Measurements from ENCODE around the gene ENPP3.

DNA sequence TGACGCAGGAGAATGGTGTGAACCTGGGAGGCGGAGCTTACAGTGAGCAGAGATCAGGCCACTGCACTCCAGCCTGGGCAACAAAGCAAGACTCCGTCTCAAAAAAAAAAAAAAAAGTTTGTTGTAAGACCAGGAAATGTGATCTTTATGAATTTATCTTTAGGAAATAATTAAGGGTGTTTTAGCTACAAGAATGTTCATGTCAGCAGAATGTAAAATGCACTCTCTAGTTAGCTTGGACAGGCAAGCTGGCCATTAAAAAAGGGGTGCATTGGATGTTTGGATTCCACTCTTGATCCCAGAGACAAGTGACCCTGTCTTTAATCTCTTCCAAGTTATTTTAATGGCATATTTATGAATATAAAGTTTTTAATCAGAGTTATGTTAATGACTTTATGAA, 19.6 kb downstream of the ENPP3 start:
- TF ChIP-seq, protein P1, sequence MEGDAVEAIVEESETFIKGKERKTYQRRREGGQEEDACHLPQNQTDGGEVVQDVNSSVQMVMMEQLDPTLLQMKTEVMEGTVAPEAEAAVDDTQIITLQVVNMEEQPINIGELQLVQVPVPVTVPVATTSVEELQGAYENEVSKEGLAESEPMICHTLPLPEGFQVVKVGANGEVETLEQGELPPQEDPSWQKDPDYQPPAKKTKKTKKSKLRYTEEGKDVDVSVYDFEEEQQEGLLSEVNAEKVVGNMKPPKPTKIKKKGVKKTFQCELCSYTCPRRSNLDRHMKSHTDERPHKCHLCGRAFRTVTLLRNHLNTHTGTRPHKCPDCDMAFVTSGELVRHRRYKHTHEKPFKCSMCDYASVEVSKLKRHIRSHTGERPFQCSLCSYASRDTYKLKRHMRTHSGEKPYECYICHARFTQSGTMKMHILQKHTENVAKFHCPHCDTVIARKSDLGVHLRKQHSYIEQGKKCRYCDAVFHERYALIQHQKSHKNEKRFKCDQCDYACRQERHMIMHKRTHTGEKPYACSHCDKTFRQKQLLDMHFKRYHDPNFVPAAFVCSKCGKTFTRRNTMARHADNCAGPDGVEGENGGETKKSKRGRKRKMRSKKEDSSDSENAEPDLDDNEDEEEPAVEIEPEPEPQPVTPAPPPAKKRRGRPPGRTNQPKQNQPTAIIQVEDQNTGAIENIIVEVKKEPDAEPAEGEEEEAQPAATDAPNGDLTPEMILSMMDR (conservative IDR thresholded peaks at IDR 0.05; ENCODE audit: low read depth in 2 of 2) = no peak
- TF ChIP-seq EZH2 (IDR thresholded peaks at IDR 0.05; ENCODE audit: low read depth, unreplicated experiment) (no peak), EZH2phosphoT487 (IDR thresholded peaks at IDR 0.05; ENCODE audit: unreplicated experiment) (no peak), POLR2AphosphoS5 (IDR thresholded peaks at IDR 0.05; ENCODE audit: low read depth) (no peak), JUNB (IDR thresholded peaks at IDR 0.05; ENCODE audit: unreplicated experiment) (no peak), NANOG (IDR thresholded peaks at IDR 0.05; ENCODE audit: borderline replicate concordance) (no peak), ZNF331 (CRISPR knock-in tag; IDR thresholded peaks at IDR 0.05; ENCODE audit: low read depth) (no peak), CREB1 (CRISPR knock-in tag; IDR thresholded peaks at IDR 0.05; ENCODE audit: low read depth) (no peak)
- TF ChIP-seq, protein P2, sequence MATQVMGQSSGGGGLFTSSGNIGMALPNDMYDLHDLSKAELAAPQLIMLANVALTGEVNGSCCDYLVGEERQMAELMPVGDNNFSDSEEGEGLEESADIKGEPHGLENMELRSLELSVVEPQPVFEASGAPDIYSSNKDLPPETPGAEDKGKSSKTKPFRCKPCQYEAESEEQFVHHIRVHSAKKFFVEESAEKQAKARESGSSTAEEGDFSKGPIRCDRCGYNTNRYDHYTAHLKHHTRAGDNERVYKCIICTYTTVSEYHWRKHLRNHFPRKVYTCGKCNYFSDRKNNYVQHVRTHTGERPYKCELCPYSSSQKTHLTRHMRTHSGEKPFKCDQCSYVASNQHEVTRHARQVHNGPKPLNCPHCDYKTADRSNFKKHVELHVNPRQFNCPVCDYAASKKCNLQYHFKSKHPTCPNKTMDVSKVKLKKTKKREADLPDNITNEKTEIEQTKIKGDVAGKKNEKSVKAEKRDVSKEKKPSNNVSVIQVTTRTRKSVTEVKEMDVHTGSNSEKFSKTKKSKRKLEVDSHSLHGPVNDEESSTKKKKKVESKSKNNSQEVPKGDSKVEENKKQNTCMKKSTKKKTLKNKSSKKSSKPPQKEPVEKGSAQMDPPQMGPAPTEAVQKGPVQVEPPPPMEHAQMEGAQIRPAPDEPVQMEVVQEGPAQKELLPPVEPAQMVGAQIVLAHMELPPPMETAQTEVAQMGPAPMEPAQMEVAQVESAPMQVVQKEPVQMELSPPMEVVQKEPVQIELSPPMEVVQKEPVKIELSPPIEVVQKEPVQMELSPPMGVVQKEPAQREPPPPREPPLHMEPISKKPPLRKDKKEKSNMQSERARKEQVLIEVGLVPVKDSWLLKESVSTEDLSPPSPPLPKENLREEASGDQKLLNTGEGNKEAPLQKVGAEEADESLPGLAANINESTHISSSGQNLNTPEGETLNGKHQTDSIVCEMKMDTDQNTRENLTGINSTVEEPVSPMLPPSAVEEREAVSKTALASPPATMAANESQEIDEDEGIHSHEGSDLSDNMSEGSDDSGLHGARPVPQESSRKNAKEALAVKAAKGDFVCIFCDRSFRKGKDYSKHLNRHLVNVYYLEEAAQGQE (IDR thresholded peaks at IDR 0.05; ENCODE audit: unreplicated experiment) = no peak
- TF ChIP-seq, protein P3, sequence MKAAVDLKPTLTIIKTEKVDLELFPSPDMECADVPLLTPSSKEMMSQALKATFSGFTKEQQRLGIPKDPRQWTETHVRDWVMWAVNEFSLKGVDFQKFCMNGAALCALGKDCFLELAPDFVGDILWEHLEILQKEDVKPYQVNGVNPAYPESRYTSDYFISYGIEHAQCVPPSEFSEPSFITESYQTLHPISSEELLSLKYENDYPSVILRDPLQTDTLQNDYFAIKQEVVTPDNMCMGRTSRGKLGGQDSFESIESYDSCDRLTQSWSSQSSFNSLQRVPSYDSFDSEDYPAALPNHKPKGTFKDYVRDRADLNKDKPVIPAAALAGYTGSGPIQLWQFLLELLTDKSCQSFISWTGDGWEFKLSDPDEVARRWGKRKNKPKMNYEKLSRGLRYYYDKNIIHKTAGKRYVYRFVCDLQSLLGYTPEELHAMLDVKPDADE (IDR thresholded peaks at IDR 0.05) = no peak
- TF ChIP-seq, protein P4, sequence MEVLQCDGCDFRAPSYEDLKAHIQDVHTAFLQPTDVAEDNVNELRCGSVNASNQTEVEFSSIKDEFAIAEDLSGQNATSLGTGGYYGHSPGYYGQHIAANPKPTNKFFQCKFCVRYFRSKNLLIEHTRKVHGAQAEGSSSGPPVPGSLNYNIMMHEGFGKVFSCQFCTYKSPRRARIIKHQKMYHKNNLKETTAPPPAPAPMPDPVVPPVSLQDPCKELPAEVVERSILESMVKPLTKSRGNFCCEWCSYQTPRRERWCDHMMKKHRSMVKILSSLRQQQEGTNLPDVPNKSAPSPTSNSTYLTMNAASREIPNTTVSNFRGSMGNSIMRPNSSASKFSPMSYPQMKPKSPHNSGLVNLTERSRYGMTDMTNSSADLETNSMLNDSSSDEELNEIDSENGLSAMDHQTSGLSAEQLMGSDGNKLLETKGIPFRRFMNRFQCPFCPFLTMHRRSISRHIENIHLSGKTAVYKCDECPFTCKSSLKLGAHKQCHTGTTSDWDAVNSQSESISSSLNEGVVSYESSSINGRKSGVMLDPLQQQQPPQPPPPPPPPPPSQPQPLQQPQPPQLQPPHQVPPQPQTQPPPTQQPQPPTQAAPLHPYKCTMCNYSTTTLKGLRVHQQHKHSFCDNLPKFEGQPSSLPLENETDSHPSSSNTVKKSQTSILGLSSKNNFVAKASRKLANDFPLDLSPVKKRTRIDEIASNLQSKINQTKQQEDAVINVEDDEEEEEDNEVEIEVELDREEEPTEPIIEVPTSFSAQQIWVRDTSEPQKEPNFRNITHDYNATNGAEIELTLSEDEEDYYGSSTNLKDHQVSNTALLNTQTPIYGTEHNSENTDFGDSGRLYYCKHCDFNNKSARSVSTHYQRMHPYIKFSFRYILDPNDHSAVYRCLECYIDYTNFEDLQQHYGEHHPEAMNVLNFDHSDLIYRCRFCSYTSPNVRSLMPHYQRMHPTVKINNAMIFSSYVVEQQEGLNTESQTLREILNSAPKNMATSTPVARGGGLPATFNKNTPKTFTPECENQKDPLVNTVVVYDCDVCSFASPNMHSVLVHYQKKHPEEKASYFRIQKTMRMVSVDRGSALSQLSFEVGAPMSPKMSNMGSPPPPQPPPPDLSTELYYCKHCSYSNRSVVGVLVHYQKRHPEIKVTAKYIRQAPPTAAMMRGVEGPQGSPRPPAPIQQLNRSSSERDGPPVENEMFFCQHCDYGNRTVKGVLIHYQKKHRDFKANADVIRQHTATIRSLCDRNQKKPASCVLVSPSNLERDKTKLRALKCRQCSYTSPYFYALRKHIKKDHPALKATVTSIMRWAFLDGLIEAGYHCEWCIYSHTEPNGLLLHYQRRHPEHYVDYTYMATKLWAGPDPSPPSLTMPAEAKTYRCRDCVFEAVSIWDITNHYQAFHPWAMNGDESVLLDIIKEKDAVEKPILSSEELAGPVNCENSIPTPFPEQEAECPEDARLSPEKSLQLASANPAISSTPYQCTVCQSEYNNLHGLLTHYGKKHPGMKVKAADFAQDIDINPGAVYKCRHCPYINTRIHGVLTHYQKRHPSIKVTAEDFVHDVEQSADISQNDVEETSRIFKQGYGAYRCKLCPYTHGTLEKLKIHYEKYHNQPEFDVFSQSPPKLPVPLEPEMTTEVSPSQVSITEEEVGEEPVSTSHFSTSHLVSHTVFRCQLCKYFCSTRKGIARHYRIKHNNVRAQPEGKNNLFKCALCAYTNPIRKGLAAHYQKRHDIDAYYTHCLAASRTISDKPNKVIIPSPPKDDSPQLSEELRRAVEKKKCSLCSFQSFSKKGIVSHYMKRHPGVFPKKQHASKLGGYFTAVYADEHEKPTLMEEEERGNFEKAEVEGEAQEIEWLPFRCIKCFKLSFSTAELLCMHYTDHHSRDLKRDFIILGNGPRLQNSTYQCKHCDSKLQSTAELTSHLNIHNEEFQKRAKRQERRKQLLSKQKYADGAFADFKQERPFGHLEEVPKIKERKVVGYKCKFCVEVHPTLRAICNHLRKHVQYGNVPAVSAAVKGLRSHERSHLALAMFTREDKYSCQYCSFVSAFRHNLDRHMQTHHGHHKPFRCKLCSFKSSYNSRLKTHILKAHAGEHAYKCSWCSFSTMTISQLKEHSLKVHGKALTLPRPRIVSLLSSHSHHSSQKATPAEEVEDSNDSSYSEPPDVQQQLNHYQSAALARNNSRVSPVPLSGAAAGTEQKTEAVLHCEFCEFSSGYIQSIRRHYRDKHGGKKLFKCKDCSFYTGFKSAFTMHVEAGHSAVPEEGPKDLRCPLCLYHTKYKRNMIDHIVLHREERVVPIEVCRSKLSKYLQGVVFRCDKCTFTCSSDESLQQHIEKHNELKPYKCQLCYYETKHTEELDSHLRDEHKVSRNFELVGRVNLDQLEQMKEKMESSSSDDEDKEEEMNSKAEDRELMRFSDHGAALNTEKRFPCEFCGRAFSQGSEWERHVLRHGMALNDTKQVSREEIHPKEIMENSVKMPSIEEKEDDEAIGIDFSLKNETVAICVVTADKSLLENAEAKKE (CRISPR knock-in tag; IDR thresholded peaks at IDR 0.05) = no peak
